ENCODE measurements around the gene ZDHHC20.

ZDHHC20 gene

DNA sequence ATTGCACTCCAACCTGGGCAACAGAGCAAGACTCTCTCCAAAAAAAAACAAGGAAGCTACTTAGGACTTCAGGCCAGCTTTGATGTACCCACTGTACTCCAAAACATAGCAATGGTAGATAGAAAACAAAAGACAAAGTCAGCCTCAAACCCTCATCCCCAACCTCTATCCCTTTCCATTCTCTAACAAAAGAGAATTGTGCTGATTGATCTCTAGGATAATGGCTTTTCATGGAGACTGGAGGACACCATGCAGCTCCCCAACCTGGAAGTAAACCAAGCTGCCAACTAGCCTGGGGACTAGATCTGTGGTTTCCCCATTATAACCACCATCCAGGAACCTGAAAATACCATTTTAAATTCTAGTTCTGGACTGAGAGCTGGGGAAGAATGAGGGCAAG, 4.3 kb upstream of the ZDHHC20 start:
- TF ChIP-seq, protein P1, sequence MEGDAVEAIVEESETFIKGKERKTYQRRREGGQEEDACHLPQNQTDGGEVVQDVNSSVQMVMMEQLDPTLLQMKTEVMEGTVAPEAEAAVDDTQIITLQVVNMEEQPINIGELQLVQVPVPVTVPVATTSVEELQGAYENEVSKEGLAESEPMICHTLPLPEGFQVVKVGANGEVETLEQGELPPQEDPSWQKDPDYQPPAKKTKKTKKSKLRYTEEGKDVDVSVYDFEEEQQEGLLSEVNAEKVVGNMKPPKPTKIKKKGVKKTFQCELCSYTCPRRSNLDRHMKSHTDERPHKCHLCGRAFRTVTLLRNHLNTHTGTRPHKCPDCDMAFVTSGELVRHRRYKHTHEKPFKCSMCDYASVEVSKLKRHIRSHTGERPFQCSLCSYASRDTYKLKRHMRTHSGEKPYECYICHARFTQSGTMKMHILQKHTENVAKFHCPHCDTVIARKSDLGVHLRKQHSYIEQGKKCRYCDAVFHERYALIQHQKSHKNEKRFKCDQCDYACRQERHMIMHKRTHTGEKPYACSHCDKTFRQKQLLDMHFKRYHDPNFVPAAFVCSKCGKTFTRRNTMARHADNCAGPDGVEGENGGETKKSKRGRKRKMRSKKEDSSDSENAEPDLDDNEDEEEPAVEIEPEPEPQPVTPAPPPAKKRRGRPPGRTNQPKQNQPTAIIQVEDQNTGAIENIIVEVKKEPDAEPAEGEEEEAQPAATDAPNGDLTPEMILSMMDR (IDR thresholded peaks at IDR 0.05; ENCODE audit: borderline replicate concordance, insufficient read depth, low read depth, low read length) = no peak
- no peak overlapping the region for H3K4me3 ChIP-seq (ENCODE audit: low read depth, low read length)

DNA sequence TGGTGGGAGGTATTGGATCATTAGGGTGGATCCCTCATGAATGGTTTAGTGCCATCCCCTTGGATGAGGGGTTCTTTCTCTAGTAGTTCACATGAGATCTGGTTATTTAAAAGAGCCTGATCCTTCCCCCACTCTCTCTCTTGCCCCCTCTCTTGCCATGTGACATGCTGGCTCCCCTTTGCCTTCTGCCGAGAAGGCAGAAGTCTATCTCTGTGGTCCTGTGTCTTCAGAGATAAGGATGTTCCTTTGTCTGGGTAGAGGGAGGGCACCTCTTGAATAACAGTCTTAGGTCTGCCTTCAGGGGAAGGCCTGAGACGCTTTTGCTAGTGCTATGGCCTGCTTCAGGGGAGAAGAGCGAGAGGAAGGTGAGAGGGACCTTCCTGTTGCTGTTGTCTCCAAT, 2.0 kb upstream of the ZDHHC20 start:
- TF ChIP-seq, protein P1 (IDR thresholded peaks at IDR 0.05; ENCODE audit: borderline replicate concordance, insufficient read depth, low read depth, low read length) = no peak
- no peak overlapping the region for H3K4me3 ChIP-seq (ENCODE audit: low read depth, low read length)

DNA sequence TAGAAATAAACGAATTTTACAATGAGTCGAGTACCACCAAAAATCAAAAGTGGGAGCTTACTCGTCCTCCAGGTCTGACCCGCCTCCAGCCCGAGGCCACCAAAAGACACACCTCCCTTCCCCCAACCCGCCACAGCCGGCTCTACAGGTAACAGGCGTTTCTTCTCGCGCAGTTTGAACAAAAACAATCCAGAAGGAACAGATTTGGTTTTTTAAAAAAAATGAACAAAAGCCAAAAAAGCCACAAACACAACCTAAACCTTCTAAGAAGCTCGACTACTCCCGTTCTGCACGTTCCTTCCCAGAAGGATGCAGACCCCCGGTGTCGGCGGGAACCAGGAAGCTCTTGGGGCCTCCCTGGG, 671 bp downstream of the ZDHHC20 start:
- TF ChIP-seq, protein P1 (IDR thresholded peaks at IDR 0.05; ENCODE audit: borderline replicate concordance, insufficient read depth, low read depth, low read length) = no peak
- H3K4me3 ChIP-seq (ENCODE audit: low read depth, low read length) = peak overlapping the region; percentile 94

DNA sequence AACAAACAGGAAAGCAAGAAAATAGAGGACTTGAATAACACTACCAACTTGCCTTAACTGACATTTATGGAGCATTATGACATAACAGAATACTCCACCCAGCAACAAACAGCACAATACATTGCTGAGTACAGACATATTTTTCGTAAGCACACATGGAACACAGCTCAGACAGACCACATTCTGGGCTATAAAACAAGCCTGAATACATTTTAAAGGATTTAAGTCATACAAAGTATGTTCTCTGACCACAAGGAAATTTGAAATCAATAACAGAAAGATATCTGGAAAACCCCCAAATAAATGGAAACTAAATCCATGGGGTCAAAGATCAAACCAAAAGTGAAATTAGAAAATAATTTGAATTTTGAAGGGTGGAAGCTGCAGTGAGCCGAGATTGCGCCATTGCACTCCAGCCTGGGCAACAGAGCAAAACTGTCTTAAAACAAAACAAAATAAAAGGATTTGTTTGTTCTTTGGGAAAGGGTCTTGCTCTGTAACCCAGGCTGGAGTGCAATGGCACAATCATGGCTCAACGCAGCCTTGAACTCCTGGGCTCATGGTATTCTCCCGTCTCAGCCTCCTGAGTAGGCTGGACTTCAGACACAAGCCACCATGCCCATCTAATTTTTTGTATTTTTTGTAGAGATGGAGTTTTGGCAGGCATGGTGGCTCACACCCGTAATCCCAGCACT, 5.6 kb downstream of the ZDHHC20 start:
- no peak overlapping the region for H3K4me3 ChIP-seq (ENCODE audit: low read depth, low read length)
- TF ChIP-seq, protein P1 (IDR thresholded peaks at IDR 0.05; ENCODE audit: borderline replicate concordance, insufficient read depth, low read depth, low read length) = no peak

DNA sequence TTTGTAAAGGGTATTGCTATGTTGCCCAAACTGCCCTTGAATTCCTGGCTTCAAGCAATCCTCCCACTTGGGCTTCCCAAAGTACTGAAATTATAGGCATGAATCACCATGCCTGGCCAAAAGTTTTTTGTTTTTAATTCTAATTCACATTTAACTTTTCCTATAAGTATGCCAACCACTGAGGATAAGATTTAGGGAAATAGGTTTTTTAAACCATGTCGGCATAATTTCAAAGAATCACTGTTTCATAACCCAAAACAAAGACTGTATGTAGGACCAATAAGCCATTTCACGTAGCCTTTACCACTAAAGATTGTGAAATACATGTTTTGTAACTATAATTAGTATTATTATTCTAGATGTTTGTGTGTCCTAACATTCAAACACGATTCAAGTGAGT, 8.2 kb downstream of the ZDHHC20 start:
- no peak overlapping the region for H3K4me3 ChIP-seq (ENCODE audit: low read depth, low read length)
- TF ChIP-seq, protein P1 (IDR thresholded peaks at IDR 0.05; ENCODE audit: borderline replicate concordance, insufficient read depth, low read depth, low read length) = no peak

DNA sequence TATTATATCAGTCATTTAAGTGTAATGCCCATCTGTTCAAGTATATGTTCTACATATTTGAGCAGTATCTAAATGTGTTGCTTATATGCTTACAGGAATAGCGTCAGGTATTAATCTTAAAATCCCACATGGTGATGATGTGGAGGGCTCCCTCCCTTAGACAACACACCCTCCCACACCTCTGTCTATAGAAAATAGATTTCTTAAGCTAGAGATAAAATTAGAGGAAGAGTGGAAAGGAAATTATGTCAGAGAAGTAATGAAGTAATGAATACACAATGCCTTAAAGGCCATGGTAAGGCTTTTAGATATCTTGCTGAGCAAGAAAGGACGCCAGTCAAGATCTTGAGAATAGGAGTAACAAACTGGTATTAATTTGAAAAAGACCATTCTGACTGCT, 12.4 kb downstream of the ZDHHC20 start:
- TF ChIP-seq, protein P1 (IDR thresholded peaks at IDR 0.05; ENCODE audit: borderline replicate concordance, insufficient read depth, low read depth, low read length) = no peak
- no peak overlapping the region for H3K4me3 ChIP-seq (ENCODE audit: low read depth, low read length)

DNA sequence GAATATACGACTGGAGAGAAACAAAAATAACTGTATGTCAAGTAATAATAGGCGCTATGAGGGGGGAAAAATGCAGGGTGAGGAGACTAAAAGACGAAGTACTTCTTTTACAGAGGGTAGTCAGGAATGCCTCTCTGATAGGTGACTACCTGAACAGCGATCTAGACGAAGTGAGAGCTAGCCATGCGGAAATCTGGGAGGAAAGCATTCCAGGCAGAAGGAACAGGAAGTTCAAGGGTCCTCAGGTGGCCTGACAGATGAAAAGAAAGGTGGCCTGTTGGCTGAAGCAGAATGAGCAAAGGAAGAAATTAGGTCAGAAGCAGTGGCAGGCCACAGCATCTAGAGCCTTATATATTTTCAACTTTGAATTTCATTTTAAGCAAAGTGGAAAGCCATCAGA, 13.3 kb downstream of the ZDHHC20 start:
- TF ChIP-seq, protein P1 (IDR thresholded peaks at IDR 0.05; ENCODE audit: borderline replicate concordance, insufficient read depth, low read depth, low read length) = no peak
- H3K4me3 ChIP-seq (ENCODE audit: low read depth, low read length) = no peak overlapping the region
